ACC112 (cell line): Measurements from ENCODE around the gene TANGO2.

Experiments
- H2AFZ ChIP-seq: fragments of 200-600 bp; sonication (generic); one replicate; pipeline ENCODE4 v1.6.0; 2017; ENCODE audit warnings: antibody characterized with exemption, low read length; ENCODE audit not compliant: unreplicated experiment
- H3K27ac ChIP-seq: fragments of 200-600 bp; sonication (generic); 2 replicates; pipeline ENCODE4 v1.5.1; 2014; ENCODE audit warnings: low read depth, mild to moderate bottlenecking, antibody characterized with exemption, low read length, moderate library complexity
- H3K27me3 ChIP-seq: fragments of 200-600 bp; sonication (generic); 2 replicates; pipeline ENCODE4 v1.6.1; 2014; ENCODE audit warnings: mild to moderate bottlenecking, antibody characterized with exemption, low read length, moderate library complexity, mixed read lengths; ENCODE audit not compliant: insufficient read depth
- H3K36me3 ChIP-seq: fragments of 200-600 bp; sonication (generic); 2 replicates; pipeline ENCODE4 v1.6.1; 2016; ENCODE audit warnings: mild to moderate bottlenecking, antibody characterized with exemption, low read length, moderate library complexity, mixed read lengths; ENCODE audit not compliant: insufficient read depth
- H3K4me1 ChIP-seq: fragments of 200-600 bp; sonication (generic); one replicate; pipeline ENCODE4 v1.6.1; 2016; ENCODE audit warnings: low read length, mixed read lengths; ENCODE audit not compliant: insufficient read depth, unreplicated experiment, control insufficient read depth
- H3K4me3 ChIP-seq: fragments of 200-600 bp; sonication (generic); 2 replicates; pipeline ENCODE4 v1.5.1; 2014; ENCODE audit warnings: mild to moderate bottlenecking, low read depth, low read length
- H3K79me2 ChIP-seq: fragments of 200-600 bp; sonication (generic); one replicate; pipeline ENCODE4 v1.6.0; 2016; ENCODE audit warnings: low read length; ENCODE audit not compliant: control insufficient read depth, unreplicated experiment, insufficient read depth

TANGO2 gene

DNA sequence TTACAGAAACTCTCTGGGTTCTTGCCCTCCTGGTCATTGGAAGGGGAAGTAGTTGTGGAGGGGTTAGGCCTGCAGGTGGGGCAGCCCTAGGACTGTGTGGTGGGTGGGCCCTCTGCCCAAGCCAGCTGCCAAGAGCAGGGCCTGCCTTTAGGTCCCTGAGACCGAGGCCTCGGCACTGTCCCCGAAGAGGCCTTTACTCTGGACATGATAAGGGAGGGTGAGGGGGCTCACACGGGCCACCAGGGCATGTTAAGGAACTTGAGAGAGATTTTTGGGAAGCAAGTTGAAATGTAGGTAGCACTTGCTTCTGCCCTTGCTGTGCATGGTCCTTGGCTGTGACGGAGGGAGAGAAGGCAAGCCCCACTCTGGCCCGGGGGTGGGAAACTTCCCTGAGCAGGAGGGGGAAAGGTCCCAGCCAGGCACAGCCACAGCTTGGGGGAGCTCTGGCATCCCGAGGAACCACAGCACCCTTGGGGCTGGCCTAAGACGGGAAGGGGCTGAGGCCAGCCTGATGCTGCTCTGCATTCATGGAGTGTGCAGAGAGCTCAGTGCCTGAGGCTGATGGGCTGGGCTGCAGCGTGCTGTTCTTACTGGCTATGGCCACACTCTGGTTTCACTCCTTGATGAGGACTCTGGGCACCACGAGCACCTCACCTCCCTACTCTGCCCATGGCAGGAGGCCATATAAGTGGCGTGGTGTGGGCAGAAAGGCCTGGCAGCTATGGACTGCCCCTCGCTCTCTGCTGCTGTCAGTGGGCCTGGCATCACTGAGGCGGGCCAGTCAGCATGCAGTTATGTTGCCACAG, 87.2 kb downstream of the TANGO2 start:
- H3K36me3 ChIP-seq = no peaks in the 10 kb centered on the region
- peaks cover 7% of the 10 kb centered on the region for H3K79me2 ChIP-seq
- H2AFZ ChIP-seq = no peak overlapping the region
- H3K27me3 ChIP-seq = no peaks in the 10 kb centered on the region
- no peak overlapping the region for H3K4me3 ChIP-seq
- no peak overlapping the region for H3K27ac ChIP-seq
- H3K4me1 ChIP-seq = no peaks in the 10 kb centered on the region

GRCh38 chr22:20108757-20109230, 87.9 kb downstream of the TANGO2 start:
- Histone ChIP-seq H2AFZ (no peak overlapping the region), H3K27me3 (no peaks in the 10 kb centered on the region), H3K4me3 (no peak overlapping the region), H3K36me3 (no peaks in the 10 kb centered on the region), H3K27ac (no peak overlapping the region), H3K4me1 (no peaks in the 10 kb centered on the region), H3K79me2 (peaks cover 3% of the 10 kb centered on the region)

- no peak overlapping the region for H3K4me3 ChIP-seq
- peaks cover under 1% of the 10 kb centered on the region for H3K79me2 ChIP-seq
- H3K27ac ChIP-seq = no peak overlapping the region
- no peaks in the 10 kb centered on the region for H3K27me3 ChIP-seq
- no peak overlapping the region for H2AFZ ChIP-seq
- H3K4me1 ChIP-seq = no peaks in the 10 kb centered on the region
- no peaks in the 10 kb centered on the region for H3K36me3 ChIP-seq
Measured at GRCh38 chr22:20109411-20110358, 88.8 kb downstream of the TANGO2 start.

- H3K27ac ChIP-seq = no peak overlapping the region
- no peak overlapping the region for H3K4me3 ChIP-seq
- H3K4me1 ChIP-seq = no peaks in the 10 kb centered on the region
- no peaks in the 10 kb centered on the region for H3K27me3 ChIP-seq
- H3K36me3 ChIP-seq = no peaks in the 10 kb centered on the region
- peaks cover 5% of the 10 kb centered on the region for H3K79me2 ChIP-seq
- no peak overlapping the region for H2AFZ ChIP-seq
Measured at GRCh38 chr22:20110359-20110985, 89.6 kb downstream of the TANGO2 start.

GRCh38 chr22:20111045-20111688, 90.3 kb downstream of the TANGO2 start:
- Histone ChIP-seq H3K79me2 (peaks cover 12% of the 10 kb centered on the region), H3K36me3 (no peaks in the 10 kb centered on the region), H3K27ac (no peak overlapping the region), H2AFZ (no peak overlapping the region), H3K4me3 (no peak overlapping the region), H3K27me3 (no peaks in the 10 kb centered on the region), H3K4me1 (peaks cover 6% of the 10 kb centered on the region)

- Histone ChIP-seq H3K27ac (no peak overlapping the region), H3K4me1 (peaks cover 6% of the 10 kb centered on the region), H3K79me2 (peaks cover 16% of the 10 kb centered on the region), H2AFZ (no peak overlapping the region), H3K36me3 (no peaks in the 10 kb centered on the region), H3K4me3 (no peak overlapping the region), H3K27me3 (no peaks in the 10 kb centered on the region)
Measured at GRCh38 chr22:20111689-20112622, 91.0 kb downstream of the TANGO2 start.

- H3K27ac ChIP-seq = no peak overlapping the region
- H3K4me1 ChIP-seq = peaks cover 6% of the 10 kb centered on the region
- no peaks in the 10 kb centered on the region for H3K36me3 ChIP-seq
- peaks cover 19% of the 10 kb centered on the region for H3K79me2 ChIP-seq
- no peak overlapping the region for H3K4me3 ChIP-seq
- no peaks in the 10 kb centered on the region for H3K27me3 ChIP-seq
- H2AFZ ChIP-seq = no peak overlapping the region
Measured at GRCh38 chr22:20112623-20113511, 92.0 kb downstream of the TANGO2 start.

GRCh38 chr22:20113551-20114310, 92.8 kb downstream of the TANGO2 start:
- Histone ChIP-seq H3K4me3 (no peak overlapping the region), H3K27me3 (no peaks in the 10 kb centered on the region), H3K4me1 (peaks cover 8% of the 10 kb centered on the region), H2AFZ (no peak overlapping the region), H3K79me2 (peaks cover 28% of the 10 kb centered on the region), H3K27ac (no peak overlapping the region), H3K36me3 (no peaks in the 10 kb centered on the region)
